ENCODE results near the gene PGM2L1.

DNA sequence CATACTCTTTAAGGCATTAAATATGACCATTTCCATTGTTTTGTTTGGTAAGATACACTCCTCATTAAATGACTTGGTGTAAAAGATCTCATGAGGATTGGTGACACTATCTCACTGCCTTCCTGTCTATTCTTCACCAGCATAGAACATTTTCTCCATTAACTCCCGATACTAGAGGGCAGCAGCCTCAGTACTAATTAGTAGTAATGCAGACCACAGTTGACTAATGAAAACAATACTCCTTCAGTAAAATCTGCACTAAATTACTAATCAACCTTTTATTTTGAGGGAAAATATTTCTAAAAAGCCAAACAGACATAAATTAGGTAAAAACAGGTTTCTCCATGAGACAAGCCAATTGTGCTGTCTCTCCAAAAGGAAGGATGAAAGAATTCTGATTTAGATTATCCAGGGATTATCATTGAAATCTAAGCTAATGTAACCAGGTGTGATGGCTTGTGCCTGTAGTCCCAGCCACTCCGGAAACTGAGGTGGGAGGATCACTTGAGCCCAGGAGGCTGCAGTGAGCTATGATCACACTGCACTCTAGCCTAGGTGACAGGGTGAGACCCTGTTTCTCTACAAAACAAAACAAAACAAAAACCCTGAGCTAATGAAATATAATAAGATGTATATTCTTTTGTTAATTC is 9.4 kb downstream of the PGM2L1 start:
- TF ChIP-seq, protein P1, sequence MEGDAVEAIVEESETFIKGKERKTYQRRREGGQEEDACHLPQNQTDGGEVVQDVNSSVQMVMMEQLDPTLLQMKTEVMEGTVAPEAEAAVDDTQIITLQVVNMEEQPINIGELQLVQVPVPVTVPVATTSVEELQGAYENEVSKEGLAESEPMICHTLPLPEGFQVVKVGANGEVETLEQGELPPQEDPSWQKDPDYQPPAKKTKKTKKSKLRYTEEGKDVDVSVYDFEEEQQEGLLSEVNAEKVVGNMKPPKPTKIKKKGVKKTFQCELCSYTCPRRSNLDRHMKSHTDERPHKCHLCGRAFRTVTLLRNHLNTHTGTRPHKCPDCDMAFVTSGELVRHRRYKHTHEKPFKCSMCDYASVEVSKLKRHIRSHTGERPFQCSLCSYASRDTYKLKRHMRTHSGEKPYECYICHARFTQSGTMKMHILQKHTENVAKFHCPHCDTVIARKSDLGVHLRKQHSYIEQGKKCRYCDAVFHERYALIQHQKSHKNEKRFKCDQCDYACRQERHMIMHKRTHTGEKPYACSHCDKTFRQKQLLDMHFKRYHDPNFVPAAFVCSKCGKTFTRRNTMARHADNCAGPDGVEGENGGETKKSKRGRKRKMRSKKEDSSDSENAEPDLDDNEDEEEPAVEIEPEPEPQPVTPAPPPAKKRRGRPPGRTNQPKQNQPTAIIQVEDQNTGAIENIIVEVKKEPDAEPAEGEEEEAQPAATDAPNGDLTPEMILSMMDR (IDR thresholded peaks at IDR 0.05), result peak; percentile 65 to 71 (median 69)
- no peak for TF ChIP-seq POLR2A (IDR thresholded peaks at IDR 0.05)
